ENCODE results near the gene COL9A3.

Gene COL9A3

DNA sequence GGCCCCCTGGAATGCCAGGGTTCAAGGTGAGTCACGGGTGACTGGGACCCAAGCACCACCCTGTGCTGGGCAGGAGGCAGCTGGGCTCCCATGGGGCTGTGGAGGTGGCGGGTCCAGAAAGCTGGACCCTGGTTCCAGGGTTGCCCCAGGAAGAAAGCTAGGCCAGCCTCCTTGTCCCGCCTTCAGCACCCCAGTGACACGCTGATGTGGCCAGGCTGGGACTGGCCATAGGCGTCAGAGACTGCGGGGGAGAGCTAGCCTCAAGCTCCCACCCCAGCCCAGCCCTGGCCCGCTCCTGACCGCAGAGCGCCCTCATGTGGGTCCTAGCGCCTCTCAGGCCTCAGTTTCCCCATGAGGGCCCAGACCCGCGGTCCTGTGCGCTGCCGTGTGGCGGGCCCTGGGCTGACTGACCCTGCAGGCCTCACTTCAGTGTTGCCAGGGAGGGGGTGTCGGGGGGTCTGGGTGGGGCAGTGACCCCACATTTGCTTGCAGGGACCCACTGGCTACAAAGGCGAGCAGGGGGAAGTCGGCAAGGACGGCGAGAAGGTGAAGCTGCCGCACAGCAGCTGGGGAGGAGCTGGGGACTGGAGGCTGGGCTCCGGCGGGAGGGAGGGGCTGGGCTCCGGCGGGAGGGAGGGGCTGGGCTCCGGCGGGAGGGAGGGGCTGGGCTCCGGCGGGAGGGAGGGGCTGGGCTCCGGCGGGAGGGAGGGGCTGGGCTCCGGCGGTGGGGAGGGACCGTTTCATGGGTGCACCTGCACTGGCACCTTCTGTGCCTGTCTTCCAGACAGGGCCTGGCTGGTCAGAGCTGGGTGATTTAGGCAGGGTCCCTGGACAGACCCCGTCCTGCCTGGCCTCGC, 7.9 kb downstream of the COL9A3 start:
- DNase-seq: peak; percentile 35

DNA sequence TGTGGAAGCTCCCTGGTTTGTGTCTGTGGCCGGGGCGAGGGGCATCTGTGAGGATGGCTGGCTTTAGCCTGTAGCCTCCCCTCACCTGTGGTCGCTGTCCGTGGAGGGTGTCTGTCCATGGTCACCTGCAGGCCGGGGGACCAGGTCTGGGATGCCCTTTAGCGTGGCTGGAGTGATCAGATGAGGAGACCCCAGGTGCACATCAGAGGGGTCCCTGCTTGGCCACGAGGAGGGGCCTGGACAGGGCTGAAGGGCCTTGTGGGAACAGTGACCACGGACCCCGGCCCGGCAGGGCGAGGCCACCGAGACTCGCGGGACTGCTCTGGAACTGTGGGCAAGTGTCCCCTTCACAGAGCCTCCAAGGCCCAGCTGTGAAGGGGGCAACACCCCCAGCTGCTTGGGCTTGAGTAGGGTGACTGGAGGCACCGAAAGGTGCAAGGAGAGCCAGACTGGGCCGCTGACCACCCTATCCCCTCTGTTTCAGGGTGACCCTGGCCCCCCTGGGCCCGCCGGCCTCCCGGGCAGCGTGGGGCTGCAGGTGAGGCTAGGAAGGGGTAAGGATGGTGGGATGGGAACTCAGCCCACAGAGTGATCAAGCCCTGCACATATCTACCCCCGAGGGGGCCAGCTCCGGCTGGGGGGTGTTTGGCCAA, 8.6 kb downstream of the COL9A3 start:
- no peak for DNase-seq

DNA sequence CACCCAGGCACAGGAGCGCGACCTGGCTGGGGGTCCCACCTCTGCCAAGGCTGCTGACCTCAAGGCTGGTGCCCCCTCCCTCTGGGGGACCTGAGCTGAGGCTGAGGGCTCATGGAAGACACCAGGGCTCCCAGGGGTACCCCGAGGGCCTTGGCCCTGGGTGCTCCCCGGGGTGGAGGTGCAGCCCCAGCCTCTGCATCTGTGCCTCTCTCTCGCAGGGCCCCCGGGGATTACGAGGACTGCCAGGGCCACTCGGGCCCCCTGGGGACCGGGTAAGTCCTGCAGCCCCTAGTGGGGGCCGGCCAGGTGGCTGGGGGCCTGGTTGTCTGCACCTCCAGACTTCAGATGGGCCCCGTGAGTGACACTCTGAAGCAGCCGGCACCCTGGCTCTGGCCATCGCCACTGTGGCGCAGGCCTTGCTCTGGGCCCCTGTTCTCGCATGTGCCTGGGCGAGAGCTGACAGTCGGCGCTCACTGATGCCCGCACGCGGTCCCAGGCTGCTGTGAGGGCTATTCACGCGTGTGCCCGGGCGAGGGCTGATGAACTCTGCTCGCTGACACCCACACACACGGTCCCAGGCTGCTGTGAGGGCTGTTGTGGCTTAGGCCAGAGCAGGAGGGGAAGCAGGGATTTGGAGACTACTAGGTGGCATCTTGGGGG, 9.3 kb downstream of the COL9A3 start:
- DNase-seq: no peak

DNA sequence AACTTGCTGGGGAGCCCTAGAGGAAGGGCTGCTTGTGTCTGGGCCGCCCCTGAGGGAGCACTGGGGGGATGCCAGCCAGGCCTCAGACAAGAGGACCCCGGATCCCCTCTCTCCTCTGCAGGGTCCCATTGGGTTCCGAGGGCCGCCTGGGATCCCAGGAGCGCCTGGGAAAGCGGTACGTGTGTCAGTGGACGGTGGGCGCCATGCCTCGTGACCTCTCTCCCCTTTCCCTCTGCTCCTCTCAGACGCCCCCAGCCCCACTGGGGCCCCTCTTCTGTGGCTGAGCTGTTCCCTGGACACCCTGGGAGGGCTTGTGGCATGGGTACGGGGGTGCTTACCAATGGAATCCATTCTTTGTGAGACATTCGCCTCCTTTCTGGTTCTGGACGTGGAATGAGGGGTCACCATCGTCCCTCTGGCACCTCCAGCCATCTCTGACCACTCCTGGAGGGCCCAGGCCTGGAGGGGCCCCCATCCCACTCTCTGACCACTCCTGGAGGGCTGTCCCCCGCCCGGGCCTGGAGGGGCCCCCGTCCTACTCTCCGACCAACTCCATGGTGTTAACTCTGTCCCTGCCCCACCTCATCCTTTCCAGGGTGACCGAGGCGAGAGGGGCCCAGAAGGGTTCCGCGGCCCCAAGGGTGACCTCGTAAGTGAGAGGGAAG, 9.9 kb downstream of the COL9A3 start:
- DNase-seq: no peak

DNA sequence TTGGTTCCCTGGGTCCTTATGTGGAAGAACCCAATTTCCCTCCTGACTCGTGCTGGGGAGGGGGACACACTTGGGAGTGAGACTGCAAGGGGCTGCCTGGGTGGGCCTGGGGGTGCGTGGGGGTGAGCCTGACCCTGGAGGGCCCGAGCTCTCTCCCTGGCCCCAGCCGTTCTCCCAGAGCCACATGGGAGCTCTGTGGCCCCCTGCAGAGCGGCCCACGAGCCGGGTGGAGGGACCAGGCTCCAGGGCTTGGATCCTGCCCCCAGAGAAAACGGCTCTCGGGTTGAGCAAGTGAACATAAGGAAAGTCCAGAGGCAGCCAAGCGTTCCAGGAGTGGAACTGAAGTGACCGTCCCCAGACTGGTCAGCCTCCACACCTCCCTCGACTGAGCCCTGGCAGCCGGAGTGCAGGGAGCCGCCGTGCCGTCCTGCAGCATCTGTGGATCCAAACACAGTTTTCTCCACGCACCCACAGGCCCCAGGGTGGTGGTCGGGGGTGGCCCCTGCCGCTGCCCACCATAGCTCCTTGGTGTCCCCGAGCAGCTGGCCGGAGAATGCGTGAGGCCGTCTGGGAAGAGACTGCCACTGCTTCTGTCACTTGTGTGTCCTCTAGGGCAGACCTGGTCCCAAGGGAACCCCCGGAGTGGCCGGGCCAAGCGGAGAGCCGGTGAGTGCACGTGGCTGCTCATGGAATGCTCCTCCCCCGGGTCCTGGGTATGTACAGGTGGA, 10.6 kb downstream of the COL9A3 start:
- DNase-seq: no peak

DNA sequence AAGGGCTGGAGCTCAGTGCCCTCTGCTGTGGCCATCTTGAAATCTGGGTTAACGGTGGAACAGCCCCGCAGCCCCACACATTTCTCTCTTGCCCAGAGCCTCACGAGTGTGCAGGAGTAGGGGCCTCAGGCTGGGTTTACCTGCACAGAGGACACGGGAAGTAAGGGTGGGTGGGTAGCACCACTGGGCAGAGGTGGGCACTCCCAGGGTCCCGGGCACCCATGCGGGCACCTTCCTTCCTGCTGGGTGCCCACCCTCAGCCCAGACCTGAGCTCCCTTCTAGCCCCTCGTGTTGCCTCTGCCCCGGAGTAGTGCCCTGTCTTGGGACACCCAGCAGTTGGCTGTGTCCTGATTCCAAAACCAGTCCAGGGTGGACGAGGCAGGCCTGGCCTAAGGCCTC, 11.2 kb downstream of the COL9A3 start:
- no peak for DNase-seq

DNA sequence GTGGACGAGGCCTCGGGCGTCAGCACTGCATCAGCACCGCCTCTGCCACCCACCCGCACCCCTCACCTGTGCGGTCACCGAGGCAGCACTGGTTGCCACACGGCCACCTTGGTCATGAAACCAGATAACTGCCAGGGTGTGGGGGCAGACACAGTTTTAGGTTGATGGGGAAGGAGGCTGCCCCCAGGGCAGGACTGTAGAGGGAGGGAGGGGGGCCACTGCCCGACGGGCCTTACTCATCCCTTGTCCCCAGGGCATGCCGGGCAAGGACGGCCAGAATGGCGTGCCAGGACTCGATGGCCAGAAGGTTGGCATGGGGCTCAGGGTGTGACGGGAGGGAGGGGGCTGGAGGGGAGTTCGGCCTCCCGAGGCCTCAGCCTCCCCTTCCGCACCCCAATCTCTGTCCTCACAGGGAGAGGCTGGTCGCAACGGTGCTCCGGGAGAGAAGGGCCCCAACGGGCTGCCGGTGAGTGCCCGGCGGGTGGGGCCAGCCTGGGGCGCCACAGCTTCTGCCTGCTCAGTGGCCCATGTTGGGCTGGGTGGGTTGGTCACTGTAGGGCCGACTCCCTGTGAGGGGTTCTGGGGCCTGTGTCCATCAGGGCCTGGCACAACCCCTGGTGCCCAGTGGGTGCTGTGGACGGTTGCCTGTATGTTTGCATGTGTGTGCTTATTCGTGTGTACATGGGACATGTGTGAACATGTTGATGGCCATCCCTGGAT, 11.8 kb downstream of the COL9A3 start:
- DNase-seq: no peak

DNA sequence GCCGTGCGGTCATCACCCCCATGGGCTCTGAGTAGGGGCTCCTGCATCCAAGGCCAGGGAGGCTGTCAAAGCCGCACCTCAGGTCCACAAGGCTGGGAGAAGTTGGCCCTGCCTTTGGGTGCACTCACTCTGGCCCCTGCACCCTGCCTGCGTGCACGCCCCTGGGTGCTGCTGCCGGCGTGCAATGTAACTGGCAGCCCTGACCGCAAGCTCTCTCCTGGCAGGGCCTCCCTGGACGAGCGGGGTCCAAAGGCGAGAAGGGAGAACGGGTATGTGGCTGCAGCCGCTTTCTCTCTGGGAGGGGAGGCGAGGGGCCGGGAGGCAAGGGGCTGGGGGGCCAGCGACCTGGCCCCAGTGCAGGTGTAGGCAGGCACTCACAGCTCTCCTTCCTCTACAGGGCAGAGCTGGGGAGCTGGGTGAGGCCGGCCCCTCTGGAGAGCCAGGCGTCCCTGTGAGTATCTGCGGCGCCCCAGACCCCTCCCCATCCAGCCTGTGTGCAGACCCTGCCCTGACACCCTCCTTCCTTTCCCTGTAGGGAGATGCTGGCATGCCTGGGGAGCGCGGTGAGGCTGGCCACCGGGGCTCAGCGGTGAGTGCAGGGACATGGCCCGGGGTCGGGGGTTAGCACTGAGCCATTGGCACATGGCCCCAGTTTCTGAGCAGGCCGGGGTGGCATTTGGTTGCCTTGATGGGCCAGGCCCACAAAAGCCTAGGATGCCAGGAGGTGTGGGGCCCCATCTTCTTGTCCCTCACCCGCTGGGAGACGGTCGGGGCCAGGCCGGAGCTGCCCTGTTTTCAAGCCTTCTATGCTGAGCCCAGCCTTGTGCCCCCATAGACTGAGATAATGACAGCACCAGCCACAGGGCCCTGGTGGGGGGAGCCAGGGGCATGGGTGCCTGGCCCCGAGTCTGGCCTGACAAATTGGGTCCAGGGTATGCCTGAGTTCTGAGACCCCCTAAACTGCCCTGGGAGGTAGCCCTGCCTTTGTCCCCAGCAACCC, 12.7 kb downstream of the COL9A3 start:
- DNase-seq: no peak

DNA sequence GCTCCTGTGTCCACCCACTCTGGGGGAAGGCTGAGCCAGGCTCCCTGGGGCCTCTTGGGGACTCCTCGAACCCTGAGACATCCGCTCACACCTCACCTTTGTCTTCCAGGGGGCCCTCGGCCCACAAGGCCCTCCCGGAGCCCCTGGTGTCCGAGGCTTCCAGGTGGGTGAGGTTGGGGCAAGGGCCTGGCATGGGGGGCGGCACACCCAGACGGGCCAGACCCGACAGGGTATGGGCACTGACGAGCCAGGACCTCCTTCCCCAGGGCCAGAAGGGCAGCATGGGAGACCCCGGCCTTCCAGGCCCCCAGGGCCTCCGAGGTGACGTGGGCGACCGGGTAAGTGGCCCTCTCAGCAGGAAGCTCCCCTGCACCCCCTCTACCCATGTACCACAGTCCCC, 13.4 kb downstream of the COL9A3 start:
- DNase-seq: no peak

DNA sequence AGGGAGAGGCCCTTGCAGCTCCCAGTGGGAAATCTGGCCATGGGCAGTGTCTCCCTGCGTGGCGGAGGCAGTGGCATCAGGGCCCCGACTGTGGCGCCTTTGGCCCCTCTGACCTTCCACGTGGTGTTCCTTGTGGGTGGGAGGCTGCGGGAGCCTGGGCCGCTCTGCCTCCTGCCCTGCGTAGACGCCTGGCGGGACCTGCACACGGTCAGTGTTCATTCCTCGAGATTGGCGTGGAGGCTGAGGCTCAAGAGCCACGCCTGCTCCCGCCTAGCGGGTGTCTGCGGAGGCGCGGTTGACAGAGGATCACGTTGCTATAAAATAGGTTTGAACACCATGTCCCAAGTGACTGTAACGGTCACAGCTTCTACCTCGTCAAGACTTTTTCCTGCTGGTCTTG, 14.0 kb downstream of the COL9A3 start:
- DNase-seq: no peak

DNA sequence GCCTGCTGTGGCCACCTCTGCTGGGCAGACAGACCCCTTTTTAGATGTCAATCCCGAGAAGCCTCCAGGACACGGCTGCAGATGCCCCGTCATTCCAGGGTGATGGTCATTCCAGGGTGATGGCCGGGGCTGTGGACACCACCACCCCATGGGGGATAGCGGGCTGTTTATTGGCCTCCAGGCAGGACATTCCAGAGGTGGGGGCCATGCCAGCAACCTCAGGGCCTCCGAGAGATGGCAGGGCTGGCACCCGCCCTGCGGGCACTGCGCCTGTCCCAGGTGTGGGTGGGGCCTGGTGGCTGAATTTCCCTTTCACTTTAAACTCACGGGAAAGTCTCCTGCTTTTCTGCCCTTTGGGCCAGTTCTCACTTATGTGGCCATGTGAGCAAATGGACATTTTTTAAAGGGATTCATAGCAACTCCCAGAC, 14.5 kb downstream of the COL9A3 start:
- DNase-seq: no peak

DNA sequence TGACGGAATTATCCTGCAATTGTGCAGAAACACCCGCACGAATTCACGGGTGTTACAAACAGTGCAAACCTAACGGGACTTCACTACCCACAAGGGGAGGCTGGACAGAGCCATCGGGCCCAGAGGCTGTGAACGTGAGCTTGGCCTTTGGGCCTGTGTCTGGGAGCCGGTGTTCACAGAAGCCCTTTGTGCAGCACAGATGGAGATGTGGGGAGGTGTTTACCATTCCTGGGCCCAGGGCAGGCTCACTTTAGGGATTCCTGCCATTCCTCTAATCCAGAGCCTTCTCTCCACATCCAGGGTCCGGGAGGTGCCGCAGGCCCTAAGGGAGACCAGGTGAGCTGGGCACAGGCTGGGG, 15.0 kb downstream of the COL9A3 start:
- DNase-seq: no peak

DNA sequence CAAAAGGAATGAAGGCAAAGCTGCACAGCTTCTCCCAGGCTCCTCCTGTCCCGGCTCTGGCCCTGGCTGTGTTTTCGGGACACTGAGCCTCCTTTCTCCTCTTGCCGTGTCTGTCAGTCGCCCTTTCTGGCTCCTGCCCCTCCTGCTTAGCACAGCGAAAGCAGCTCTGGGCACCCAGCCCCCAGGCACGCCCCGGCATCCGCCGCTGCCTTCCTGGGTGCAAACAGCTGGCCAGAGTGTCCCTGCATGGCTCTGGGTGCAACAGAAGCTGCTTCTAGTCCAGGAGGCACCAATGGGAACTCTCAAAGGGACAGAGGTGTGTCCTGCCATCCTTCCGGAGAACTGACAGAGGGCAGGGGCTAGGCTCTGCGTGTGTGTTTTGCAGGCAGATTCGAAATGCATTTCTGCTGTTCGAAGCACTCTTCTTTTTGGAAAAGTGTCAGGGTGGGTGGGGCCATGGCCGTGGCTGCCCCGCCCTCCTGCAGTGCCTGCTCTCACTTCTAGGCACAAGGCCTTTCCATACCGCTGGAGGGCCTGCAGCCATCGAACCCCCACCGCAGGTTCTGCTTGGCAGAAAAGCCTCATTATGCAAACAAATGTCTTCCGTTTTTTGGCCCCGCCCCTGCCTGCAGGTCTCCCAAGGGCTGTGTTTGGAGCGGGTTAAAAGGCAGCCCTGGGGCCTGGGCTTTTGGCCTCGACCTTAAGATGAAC, 15.5 kb downstream of the COL9A3 start:
- DNase-seq: no peak

DNA sequence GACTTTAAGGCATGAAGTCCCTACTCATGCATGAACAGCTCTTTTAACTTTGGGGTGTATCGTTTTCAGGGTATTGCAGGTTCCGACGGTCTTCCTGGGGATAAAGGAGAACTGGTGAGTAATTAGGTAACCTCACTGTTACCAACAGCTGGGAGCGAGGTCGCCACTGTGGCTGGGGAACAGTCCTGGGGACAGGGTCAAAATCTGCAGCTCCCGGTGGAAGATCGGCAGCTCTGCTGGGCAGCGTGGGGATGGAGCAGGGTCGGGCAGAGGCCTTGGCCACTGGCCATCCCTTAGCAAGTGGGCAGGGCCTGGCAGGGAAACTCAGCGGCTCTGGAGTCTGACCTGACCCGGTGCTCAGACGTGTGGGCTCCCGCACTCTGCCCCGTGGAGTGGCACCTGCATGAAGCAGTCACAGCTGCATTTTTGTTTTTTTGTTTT, 16.1 kb downstream of the COL9A3 start:
- no peak for DNase-seq

DNA sequence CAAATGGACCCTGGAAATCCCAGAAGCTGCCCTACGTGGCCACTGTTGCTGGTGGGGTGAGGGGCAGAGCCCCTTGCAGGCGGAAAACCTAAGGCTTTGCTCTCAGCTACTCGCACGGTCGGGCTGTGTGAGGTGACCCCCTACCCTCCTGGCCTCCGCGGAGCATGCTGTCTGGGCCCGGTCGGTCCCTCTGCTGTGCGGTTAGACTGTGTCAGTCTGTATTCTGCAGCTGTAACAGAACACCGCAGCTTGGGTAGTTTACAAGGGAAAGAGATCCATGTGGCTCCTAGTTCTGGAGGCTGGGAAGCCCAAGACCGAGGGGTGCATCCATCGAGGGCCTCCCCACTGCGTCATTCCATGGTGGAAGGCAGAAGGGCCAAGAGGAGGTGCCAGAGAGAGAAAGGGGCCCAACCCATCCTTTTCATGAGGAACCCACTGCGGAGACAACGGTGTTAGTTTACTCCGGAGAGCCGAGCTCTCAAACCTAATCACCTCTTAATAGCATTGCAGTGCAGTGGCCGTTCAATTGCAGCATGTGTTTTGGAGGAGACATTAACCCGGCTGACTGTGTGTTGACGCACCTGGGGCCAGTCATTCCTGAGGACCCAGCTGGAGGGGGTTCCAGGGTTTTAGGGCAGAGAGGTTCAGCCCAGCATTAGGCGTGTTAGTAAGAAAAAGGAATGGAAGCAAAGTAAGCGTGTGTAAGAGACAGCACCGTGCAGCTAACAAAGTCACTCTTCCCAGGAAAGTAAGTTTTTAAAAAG, 18.3 kb downstream of the COL9A3 start:
- no peak for DNase-seq

DNA sequence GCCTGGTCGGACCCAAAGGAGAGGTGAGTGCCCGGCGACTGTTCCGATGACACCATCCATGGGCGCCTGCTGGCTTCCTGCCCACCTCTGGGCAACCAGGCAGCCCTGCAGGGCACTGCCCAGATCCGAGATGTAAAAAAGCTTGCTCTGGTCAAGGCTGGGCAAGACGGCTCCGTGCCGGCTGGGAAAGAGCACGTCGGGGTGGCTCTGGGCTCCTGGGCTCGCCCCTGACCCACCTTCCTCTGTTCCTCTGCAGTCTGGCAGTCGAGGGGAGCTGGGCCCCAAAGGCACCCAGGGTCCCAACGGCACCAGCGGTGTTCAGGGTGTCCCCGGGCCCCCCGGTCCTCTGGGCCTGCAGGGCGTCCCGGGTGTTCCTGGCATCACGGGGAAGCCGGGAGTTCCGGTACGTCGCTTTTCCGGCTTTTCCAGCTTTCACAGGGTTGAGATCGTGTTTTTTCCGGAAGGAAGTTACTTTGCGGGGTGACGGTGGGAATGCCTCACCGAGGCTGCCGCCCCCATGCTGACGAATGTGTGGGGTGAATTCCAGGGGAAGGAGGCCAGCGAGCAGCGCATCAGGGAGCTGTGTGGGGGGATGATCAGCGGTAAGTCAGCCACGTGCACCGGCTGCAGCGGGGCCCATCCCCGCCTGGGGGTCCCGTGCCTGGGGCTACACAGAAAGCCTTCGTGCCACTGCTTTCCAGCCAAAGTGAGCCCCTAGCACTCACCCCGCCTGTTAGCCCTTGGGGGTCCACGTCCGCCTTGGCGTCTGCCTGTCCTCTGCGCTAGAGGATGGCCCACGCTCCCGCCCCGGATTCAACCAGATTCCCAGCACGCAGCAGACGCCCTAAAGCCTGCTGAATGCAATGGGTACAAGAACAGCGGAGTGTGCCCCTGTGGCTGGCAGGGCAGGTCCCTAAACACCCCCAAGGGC, 19.3 kb downstream of the COL9A3 start:
- no peak for DNase-seq

DNA sequence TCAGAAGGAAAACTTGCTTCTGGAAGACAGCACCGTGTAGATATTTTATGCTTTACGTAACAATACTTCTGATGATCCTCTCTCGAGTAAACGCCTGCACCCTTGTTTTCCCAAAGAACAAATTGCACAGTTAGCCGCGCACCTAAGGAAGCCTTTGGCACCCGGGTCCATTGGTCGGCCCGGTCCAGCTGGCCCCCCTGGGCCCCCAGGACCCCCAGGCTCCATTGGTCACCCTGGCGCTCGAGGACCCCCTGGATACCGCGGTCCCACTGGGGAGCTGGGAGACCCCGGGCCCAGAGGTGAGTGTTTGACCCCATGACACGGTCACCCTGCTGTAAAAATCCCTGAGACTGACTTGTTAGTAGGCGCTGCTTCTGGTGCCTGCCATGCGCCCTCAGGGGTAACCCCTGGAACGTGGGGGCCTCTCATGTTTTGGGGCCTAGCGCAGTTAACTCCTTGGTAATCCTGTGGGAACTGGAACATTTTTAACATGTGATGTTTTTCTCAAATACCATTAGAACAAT, 20.2 kb downstream of the COL9A3 start:
- DNase-seq: no peak

DNA sequence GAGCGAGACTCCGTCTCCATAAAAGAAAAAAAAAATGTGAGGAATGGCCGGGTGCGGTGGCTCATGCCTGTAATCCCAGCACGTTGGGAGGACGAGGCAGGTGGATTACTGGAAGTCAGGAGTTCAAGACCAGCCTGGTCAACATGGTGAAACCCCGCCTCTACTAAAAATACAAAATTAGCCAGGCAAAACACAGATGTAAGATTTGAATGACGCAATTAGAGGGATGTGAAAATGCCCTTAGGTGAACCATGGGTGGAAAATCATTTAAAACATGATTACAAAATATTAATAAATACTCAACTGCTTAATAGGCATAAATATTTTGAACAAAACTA, 20.9 kb downstream of the COL9A3 start:
- no peak for DNase-seq

Data from fibroblast of upper back skin (primary cell).